ENCODE measurements around the gene ZFP69B.

ZFP69B gene

DNA sequence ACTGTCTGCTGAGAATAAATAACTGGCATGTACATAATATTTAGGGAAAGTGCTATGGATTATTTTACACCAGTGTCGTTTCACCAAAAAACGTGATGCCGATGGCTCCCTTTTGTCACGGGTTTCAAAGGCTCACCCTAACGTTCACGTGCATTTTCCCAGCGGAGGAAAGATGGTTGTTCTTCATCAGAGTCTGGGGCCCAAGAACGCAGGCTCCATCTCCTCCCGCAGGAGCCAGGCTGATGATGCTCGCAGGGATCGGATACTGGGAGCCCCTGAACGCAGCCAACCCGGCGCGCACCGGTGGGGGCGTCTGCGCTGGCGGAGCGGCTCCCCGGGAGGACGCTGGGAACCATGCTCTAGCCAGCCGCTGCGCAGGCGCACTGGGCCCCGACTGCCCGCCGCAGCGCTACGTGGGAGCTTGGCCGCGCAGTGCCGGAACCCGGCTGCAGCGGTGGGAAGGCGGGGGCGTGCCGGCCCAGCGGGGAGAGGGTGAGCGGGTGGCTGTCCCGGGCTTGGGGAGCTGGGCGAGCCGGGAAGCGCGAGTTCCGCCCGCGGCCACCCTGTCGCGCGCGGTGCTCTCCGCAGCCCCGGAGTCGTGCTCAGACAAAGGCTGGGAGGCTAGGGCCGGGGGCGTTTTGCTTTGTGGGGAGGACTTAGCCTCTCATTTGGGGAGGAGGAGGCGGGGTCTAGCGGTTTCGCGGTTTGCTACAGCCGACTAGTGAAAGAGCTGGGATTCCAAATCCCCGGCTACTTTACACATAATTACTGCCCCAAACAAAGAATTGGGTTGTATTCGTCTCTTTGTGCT, at the start of gene ZFP69B:
Gene ZFP69B, plus strand, starts transcription at position 793 of the 811 bp plus-strand sequence. CDS start 486 bp downstream, outside the sequence.
- peak; percentile 97 for DNase-seq

DNA sequence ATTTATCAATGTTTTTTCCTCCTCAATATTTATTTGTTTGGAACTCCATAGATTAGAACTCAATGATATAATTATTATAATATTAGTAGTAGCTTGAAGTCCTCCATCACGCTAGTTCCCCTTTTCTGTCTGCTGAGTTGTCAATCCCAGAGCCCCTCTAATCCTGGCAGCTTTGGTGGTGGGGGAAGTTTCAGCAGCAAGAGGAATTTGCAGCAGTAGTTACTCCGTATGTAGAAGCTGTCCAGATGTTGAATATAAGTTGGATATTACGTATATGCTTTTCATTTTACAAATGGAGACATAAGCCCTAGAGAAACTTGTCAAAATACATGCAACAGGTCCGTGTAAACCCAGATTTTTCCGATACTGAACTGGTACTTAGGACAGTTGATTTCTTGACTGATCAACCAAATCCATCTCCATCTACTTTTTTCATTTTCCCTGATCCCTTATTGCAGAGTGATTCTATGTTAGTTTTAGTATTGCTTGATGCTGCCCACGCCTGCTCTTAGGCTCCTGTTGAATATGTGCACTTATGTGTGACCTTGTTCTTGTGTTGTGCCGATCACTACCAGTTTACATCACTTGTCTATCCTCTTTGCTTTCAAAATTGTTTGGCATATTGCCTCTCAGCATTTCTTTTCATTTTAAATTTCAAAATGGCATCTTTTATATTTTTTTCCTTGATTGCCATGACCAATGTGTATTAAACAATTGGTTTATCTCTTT, 48.6 kb upstream of the ZFP69B start:
- DNase-seq: no peak

DNA sequence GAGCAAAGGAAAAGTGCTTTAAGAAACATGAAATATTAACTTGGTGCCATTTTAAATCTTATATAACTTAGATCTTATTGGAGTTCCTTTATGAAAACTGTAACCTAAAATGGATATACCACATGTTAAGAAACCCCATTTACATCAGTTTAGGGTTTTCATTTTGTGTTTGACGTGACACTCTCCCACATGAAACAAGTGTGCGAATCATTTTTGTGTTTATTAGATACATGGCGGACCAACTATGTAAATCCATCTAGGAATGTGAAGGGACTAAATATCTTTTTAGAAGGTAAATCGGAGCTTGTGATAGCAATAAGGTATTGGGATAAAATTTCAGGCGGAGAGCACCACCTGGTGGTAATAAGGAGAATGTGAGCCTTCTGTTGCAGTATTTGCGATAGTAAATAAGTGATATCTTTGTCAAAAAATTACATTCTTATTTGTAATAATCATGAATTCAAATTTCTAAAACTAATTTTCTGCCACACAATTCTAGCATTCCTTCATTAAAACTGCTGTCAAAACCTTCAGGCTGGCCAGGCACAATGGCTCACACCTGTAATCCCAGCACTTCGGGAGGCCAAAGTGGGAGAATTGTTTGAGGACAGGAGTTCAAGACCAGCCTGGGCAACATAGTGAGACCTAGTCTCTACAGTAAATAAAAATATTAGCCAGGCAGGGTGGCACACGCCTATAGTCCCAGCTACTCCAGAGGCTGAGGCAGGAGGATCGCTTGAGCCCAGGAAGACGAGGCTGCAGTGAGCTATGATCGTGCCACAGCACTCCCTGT, 45.4 kb upstream of the ZFP69B start:
- no peak for DNase-seq

- DNase-seq: no peak
These were observed 44.5 kb upstream of the ZFP69B start for GRCh38 chr1:40405812-40406211.

- no peak for DNase-seq
These were observed 42.8 kb upstream of the ZFP69B start for GRCh38 chr1:40407453-40407852.

DNA sequence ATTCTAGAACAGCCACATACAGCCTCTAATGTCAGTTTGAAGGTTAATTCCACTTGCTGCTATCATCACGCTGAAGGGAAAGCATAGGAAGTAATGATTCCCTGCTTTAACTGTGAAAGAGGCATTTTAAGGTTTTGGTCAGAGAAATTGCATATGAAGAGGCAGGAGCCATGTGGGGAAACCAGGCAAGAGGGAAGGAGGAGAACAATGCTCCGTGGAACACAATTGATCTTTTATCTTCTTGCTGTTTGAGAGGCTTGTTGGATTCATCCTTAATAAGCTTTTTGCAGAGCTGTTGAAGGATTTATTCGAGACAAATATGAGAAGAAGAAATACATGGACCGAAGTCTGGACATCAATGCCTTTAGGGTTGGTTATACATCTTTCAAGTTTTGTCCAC, 40.8 kb upstream of the ZFP69B start:
- no peak for DNase-seq

GRCh38 chr1:40411294-40411693, 39.0 kb upstream of the ZFP69B start:
- DNase-seq: no peak

GRCh38 chr1:40411843-40412242, 38.4 kb upstream of the ZFP69B start:
- DNase-seq: no peak

- DNase-seq: no peak
These were observed 36.6 kb upstream of the ZFP69B start for GRCh38 chr1:40413527-40414252.

GRCh38 chr1:40414331-40414730, 35.9 kb upstream of the ZFP69B start:
- DNase-seq: no peak

- no peak for DNase-seq
These were observed 33.6 kb upstream of the ZFP69B start for GRCh38 chr1:40416709-40417108.

DNA sequence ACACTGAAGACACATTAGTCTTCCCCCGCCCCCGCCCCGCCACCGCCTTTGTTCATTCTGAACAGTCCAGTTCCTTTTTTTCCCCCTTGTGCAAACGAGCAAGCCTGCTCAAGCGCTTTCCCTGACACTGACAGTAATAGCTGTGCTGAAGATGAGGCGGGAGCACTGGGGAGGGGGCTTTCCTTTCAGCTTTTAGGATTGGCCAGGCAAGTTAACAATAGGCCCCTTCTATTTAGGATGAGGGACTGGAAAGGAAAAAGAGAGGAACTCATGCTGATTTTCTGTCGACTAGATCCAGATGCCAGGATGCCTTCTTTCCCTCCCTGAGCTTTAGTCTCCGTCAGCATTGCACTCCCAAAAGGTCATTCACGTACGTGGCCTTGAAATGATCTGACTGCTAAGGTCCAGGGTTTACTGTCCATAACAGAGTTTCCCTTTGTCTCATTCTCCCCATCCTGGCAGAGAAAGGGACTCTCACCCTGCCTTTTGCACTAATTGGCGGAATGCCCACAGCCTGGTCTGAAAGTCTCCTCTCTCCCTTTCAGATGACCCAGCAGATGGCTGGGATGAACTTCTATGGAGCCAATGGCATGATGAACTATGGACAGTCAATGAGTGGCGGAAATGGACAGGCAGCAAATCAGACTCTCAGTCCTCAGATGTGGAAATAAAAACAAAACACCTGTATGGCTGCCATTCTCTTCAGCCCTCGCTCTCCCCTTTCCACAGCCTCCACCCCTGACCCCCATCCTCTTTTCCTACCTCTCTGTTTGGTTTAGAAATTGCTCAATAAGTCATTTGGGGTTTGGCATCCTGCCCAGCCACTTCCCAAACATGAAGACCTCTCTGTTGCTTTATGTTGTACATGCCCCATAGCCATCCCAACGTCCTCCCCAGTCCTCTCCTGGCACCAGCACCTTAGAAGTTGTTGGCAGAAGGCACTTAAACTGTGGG, 28.6 kb upstream of the ZFP69B start:
- no peak for DNase-seq

DNA sequence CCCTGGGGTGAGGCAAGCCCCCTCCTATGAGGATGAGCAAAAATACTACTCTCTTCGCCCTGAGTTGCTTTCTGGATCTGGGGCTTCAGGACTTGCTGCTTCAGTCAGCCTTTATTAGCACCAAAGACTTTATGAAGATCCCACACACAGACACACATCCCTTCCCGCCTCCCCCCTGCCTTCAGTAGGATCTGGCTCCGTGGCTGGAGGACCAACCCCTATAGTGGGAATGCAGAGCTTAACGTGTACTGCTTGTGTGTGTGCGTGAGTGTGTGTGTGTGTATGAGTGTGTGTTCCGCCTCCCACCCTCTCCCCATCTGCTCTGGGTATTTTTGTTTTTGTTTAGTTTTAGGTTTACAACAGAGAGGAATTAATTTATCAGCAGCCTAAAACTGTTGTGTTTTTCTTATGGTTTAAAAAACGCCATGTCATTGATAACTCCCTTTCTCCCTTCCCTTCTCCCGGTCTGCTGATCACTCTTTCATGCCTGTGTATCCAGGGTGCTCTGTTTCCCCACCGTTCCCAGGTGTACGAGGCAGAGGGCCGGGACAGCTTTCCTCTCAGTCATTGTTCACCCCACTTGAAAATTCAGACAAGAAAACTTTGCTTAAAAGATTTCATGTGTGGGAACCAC, 27.5 kb upstream of the ZFP69B start:
- no peak for DNase-seq

- DNase-seq: no peak
These were observed 27.0 kb upstream of the ZFP69B start for GRCh38 chr1:40423264-40423642.

- no peak for DNase-seq
These were observed 26.2 kb upstream of the ZFP69B start for GRCh38 chr1:40423951-40424618.

DNA sequence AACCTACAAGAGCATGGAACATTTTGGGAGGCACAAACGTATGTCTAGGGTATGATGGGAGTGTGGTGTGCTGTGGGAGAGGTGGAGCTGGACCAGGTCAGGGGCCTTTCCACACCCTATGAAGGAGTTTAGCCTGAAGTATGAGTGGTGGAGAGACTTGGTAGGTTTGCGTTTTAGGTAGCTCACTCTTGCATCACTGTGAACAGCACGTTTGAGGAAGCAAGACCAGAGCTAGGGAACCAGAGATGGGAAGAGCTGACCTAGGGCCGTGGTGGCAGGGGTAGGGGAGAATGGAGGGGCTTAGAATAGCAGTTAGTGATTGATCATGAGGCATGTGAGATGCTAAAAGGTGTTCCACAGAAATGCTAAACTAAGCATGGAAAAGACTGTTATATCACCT, 25.1 kb upstream of the ZFP69B start:
- no peak for DNase-seq

DNA sequence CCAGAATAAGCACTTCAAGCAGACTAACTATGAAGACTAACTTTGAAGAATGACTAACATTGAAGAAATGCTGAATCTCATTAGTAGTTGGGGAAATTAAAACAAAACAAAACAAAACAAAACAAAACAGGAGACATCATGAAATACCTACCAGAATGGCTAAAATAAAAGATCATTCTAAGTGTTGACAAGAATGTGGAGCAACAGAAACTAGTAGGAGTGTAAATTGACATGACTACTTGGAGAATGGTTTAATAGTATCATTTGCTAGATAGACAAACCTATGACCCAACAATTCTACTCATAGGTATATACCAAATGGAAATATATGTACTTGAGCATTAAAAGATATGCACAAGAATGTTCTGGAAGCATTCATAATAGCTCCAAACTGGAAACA, 18.9 kb upstream of the ZFP69B start:
- DNase-seq: no peak

- DNase-seq: no peak
These were observed 17.5 kb upstream of the ZFP69B start for GRCh38 chr1:40432644-40433390.

DNA sequence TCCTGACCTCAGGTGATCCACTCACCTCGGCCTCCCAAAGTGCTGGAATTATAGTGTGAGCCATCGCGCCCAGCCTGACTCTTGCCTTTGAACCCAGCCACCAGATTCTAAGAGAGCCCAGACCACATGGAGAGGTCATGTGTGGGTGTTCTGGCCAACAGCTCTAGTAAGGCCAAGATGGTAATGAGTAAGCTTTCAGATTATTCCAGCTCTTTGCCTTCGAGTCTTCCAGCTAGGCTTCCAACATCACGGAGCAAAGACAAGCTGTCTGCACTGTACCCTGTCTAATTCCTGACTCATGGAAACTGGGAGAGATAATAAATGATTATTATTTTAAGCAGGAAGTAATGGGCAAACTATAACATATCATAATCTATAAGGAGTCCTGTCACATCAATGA, 14.8 kb upstream of the ZFP69B start:
- no peak for DNase-seq

DNA sequence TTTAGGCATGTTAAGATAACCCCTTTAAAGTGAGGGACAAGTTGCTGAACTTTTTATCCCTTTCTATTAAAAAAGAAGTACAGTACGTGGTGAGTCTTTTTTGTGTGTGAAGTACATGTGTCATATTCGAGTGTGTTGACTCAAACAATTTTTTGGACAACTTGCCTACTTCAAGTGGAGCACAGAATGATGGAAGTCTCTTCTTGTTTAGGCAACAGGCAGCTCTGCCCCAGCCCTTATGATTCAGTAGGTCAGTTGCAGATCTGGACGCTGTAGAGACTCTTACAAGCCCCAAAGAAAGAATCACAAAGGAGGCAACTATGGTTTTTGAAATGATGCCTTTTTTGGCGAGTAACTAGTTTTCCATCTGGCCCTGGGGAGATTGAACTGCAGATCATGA, 14.4 kb upstream of the ZFP69B start:
- no peak for DNase-seq
